Suppressor macrophage treated with lipopolysaccharide for 4 hours (primary cell): Measurements from ENCODE around the gene ANKS1B.
"Not testable (repeated sequence)": the region's sequence is repeated elsewhere in the genome, so short reads cannot be mapped to it uniquely, and the experiment has no call there.

Experiments used
- DNase-seq: peaks from one replicate; pipeline ENCODE4 v3.0.0-alpha.2; 2020

Gene ANKS1B

GRCh38 chr12:98788396-98788795 lies 1196.3 kb downstream of the ANKS1B start:
- DNase-seq, result no peak

GRCh38 chr12:98786653-98787052 lies 1198.1 kb downstream of the ANKS1B start:
- no peak for DNase-seq

GRCh38 chr12:98783420-98783819 lies 1201.3 kb downstream of the ANKS1B start:
- no peak for DNase-seq

- no peak for DNase-seq
Observed at GRCh38 chr12:98780261-98780660, 1204.5 kb downstream of the ANKS1B start.

- no peak for DNase-seq
Observed at GRCh38 chr12:98772818-98773217, 1211.9 kb downstream of the ANKS1B start.

GRCh38 chr12:98771811-98772752 lies 1212.7 kb downstream of the ANKS1B start:
- DNase-seq, result peak; percentile 3

- DNase-seq, result no peak
Observed at GRCh38 chr12:98770230-98770629, 1214.5 kb downstream of the ANKS1B start.

- no peak for DNase-seq
Observed at GRCh38 chr12:98769068-98769467, 1215.7 kb downstream of the ANKS1B start.

- DNase-seq, result no peak
Observed at GRCh38 chr12:98767248-98767647, 1217.5 kb downstream of the ANKS1B start.

GRCh38 chr12:98763656-98764055 lies 1221.1 kb downstream of the ANKS1B start:
- no peak for DNase-seq

- no peak for DNase-seq
Observed at GRCh38 chr12:98758331-98758730, 1226.4 kb downstream of the ANKS1B start.

- DNase-seq, result no peak
Observed at GRCh38 chr12:98757455-98757854, 1227.3 kb downstream of the ANKS1B start.

GRCh38 chr12:98755855-98756254 lies 1228.9 kb downstream of the ANKS1B start:
- not testable (repeated sequence) for DNase-seq

- no peak for DNase-seq
Observed at GRCh38 chr12:98754095-98754494, 1230.6 kb downstream of the ANKS1B start.

- DNase-seq, result no peak
Observed at GRCh38 chr12:98752726-98753125, 1232.0 kb downstream of the ANKS1B start.

GRCh38 chr12:98751580-98752115 lies 1233.1 kb downstream of the ANKS1B start:
- no peak for DNase-seq

GRCh38 chr12:98750511-98750910 lies 1234.2 kb downstream of the ANKS1B start:
- no peak for DNase-seq

GRCh38 chr12:98748463-98748862 lies 1236.3 kb downstream of the ANKS1B start:
- no peak for DNase-seq

GRCh38 chr12:98745578-98746391 lies 1239.0 kb downstream of the ANKS1B start:
- DNase-seq, result peak; percentile 14

GRCh38 chr12:98744680-98745079 lies 1240.1 kb downstream of the ANKS1B start:
- no peak for DNase-seq

GRCh38 chr12:98743362-98743953 lies 1241.3 kb downstream of the ANKS1B start:
- peak; percentile 38 for DNase-seq

GRCh38 chr12:98741556-98742265 lies 1243.0 kb downstream of the ANKS1B start:
- no peak for DNase-seq

- DNase-seq, result no peak
Observed at GRCh38 chr12:98741196-98741555, 1243.6 kb downstream of the ANKS1B start.
